Effector memory CD8-positive, alpha-beta T cell (primary cell): Measurements from ENCODE around the gene SNAP47.

ENCODE experiments used
- ATAC-seq: fragments of 150-1000 bp; cut with Tn5 transposase; replicated peaks from 2 replicates; pipeline ENCODE4 v1.10.0; 2021; ENCODE audit warnings: mild to moderate bottlenecking, moderate library complexity
- DNase-seq, 3 experiments: peaks; one replicate each; pipeline ENCODE4 v3.0.0; 2021
- H3K27ac Mint-ChIP-seq, 2 donors: one replicate each; pipeline ENCODE4 v1.8.0; 2022; ENCODE audit warnings: mild to moderate bottlenecking in 2 of 2, mixed read lengths in 2 of 2, moderate library complexity in 2 of 2
- H3K27me3 Mint-ChIP-seq, 2 donors: one replicate each; pipeline ENCODE4 v1.8.0; 2022; ENCODE audit warnings: mixed read lengths in 2 of 2
- H3K36me3 Mint-ChIP-seq: one replicate; pipeline ENCODE4 v1.8.0; 2022; ENCODE audit warnings: mild to moderate bottlenecking, moderate library complexity, mixed read lengths; ENCODE audit not compliant: insufficient read depth
- H3K4me1 Mint-ChIP-seq, 2 donors: one replicate each; pipeline ENCODE4 v1.8.0; 2022; ENCODE audit warnings: low read depth in 2 of 2, mixed read lengths in 2 of 2
- H3K4me3 Mint-ChIP-seq, 2 donors: one replicate each; pipeline ENCODE4 v1.8.0; 2022; ENCODE audit warnings: mild to moderate bottlenecking in 2 of 2, mixed read lengths in 2 of 2, moderate library complexity in 2 of 2
- H3K9me3 Mint-ChIP-seq, 2 donors: one replicate each; pipeline ENCODE4 v1.8.0; 2022; ENCODE audit warnings: mixed read lengths in 2 of 2

Gene SNAP47

GRCh38 chr1:227748496-227749182 lies 13.4 kb downstream of the SNAP47 start:
- Mint-ChIP-seq H3K4me3 (peak overlapping the region; percentile 7 to 42), H3K4me1 (peaks cover 14 to 33% of the 10 kb centered on the region in 2 donors)

DNA sequence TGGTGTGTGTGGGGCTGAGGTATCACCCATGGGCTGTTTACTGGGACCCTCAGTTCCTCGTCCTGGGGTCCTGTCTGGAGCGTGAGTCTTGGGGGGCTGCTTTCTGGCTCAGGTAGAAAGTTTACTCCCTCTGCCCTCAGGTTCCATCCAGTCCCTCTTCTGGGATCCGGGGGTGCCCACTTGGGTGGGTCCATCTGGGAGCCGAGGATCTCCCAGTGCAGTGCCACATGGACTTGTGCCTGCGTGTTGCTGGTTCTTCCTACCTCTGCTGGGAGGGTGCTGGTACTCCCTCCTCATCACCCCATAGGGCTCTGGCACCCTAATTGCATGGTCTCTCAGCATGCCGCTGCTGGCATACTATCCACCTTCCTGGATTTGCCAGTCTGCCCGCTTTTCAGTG lies 14.0 kb downstream of the SNAP47 start:
- H3K27ac Mint-ChIP-seq = peak overlapping the region; percentile 55 to 86
- peaks cover 18 to 28% of the 10 kb centered on the region in 2 donors for H3K4me1 Mint-ChIP-seq
- H3K27me3 Mint-ChIP-seq = no peaks in the 10 kb centered on the region
- DNase-seq = no peak
- no peak for ATAC-seq
- peaks cover 20% of the 10 kb centered on the region for H3K36me3 Mint-ChIP-seq
- H3K9me3 Mint-ChIP-seq = no peaks in the 10 kb centered on the region
- peak overlapping the region in 1 of 2 donors; percentile 7 for H3K4me3 Mint-ChIP-seq

More at GRCh38 chr1:227748496-227749182, 13.4 kb downstream of the SNAP47 start:
- Mint-ChIP-seq H3K36me3 (peaks cover 20% of the 10 kb centered on the region), H3K27me3 (no peaks in the 10 kb centered on the region), H3K27ac (peak overlapping the region; percentile 55 to 86), H3K9me3 (no peaks in the 10 kb centered on the region)
- DNase-seq = no peak
- peak; percentile 93 for ATAC-seq

- H3K4me3 Mint-ChIP-seq = no peak overlapping the region
Observed at GRCh38 chr1:227749916-227750710, 14.9 kb downstream of the SNAP47 start.

DNA sequence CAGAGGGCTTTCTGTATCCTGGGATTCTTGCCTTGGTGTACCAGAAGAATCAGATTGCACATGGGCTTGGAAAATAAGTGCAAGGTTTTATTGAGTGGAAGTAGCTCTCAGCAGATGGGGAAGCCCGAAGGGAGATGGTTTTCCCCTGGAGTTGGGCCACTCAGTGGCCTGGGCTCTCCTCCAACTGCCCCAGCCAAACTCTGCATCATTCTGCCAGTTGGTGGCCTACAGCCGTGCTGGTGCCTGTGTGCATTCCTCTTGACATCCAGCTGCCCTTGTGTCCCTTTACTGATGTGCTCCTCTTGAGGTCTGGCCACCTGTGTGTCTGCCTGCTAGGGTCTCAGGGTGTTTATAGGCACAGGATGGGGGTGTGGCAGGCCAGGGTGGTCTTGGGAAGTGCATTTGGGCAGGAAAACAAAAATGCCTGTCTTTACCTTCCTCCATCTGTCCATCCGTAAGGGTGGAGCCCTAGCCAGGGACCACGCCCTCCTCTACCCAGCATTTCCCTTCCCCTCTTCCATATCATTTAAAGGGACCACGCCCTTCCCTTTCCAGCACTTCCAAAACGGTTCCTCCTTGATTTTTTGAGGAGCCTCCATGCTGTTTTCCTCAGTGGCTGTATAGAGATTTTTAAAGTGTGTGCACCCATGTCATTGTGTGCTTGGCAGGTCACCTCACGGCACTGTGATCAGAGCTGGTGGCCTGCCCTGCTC lies 18.9 kb downstream of the SNAP47 start:
- ATAC-seq (no peak), DNase-seq (no peak)
- Mint-ChIP-seq H3K4me3 (no peak overlapping the region), H3K27me3 (no peaks in the 10 kb centered on the region), H3K4me1 (peaks cover 15 to 18% of the 10 kb centered on the region in 2 donors), H3K36me3 (peaks cover 15% of the 10 kb centered on the region), H3K9me3 (no peaks in the 10 kb centered on the region), H3K27ac (no peak overlapping the region)

More at GRCh38 chr1:227749916-227750710, 14.9 kb downstream of the SNAP47 start:
- H3K27ac Mint-ChIP-seq = peak overlapping the region; percentile 55 to 86
- H3K36me3 Mint-ChIP-seq = peaks cover 22% of the 10 kb centered on the region
- peaks cover 21 to 31% of the 10 kb centered on the region in 2 donors for H3K4me1 Mint-ChIP-seq
- no peak for ATAC-seq
- DNase-seq = no peak
- H3K27me3 Mint-ChIP-seq = no peaks in the 10 kb centered on the region
- no peaks in the 10 kb centered on the region for H3K9me3 Mint-ChIP-seq

DNA sequence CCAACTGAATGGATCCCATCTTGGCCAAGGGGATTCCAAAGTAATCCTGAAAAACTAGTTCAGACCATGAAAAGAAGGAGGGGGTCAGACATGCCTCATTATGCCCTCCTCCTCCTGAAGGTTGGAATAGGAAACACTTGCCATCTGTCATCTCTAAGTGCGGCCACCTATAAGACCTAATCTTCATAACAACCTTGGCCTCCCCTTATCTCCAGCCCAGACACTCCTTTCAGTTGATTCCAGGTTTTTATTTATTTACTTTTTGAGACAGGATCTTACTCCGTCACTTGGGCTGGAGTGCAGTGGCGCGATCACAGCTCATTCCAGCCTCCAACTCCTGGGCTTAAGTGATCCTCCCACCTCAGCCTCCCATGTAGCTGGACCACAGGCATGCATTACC lies 19.7 kb downstream of the SNAP47 start:
- Mint-ChIP-seq H3K36me3 (peaks cover 19% of the 10 kb centered on the region), H3K27ac (no peak overlapping the region), H3K4me1 (peaks cover 10 to 14% of the 10 kb centered on the region in 2 donors), H3K27me3 (no peaks in the 10 kb centered on the region), H3K9me3 (no peaks in the 10 kb centered on the region), H3K4me3 (no peak overlapping the region)
- no peak for DNase-seq
- no peak for ATAC-seq

- Mint-ChIP-seq H3K36me3 (peaks cover 19% of the 10 kb centered on the region), H3K4me1 (peaks cover 17 to 21% of the 10 kb centered on the region in 2 donors), H3K9me3 (no peaks in the 10 kb centered on the region), H3K4me3 (no peak overlapping the region), H3K27ac (no peak overlapping the region), H3K27me3 (no peaks in the 10 kb centered on the region)
- no peak for DNase-seq
- no peak for ATAC-seq
Observed at GRCh38 chr1:227756172-227756959, 21.1 kb downstream of the SNAP47 start.

DNA sequence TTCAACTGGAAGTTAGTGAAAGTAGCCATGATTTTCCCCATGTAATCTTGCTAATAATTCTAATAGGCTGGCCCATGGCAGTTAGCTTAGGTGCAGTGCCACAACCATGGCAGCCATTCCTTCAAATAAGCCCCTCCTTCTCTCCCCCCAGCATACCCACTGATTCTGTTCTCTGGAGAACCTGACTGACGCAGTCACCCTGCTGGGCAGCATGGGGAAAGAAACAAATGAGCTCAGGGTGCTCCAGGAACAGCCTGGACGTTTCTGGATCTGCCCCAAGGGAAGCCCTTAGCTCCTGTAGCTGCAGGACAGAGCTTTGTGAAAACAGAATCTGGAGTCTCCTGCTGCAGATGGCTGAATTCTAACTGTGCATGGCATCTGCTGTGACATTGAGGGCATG lies 22.5 kb downstream of the SNAP47 start:
- H3K9me3 Mint-ChIP-seq = no peaks in the 10 kb centered on the region
- H3K27me3 Mint-ChIP-seq = no peaks in the 10 kb centered on the region
- H3K36me3 Mint-ChIP-seq = peaks cover 21% of the 10 kb centered on the region
- DNase-seq (no peak), ATAC-seq (no peak)
- H3K27ac Mint-ChIP-seq = peak overlapping the region in 1 of 2 donors; percentile 28
- no peak overlapping the region for H3K4me3 Mint-ChIP-seq
- peaks cover 27 to 29% of the 10 kb centered on the region in 2 donors for H3K4me1 Mint-ChIP-seq

DNA sequence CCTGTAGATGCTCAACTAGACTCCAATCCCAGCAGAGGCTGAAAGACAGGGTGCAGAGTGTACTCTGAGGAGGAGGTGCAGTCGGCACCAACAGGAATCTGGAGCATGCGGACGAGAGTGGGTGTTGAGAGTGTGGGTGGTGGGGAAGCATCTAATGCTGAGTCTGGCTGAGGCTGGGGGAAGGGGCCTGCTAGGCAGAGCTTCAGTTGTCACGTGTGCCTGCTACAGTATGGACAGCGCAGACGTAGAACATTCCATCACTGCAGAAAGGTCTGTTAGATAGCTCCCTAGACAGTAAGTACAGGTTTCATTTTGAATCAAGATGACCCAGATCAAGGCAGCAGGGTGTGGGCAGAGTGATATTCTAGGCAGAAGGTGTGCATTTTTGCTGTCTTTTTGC lies 23.1 kb downstream of the SNAP47 start:
- ATAC-seq (no peak), DNase-seq (no peak)
- Mint-ChIP-seq H3K27me3 (no peaks in the 10 kb centered on the region), H3K4me1 (peaks cover 33 to 34% of the 10 kb centered on the region in 2 donors), H3K36me3 (peaks cover 23% of the 10 kb centered on the region), H3K9me3 (no peaks in the 10 kb centered on the region), H3K27ac (no peak overlapping the region), H3K4me3 (no peak overlapping the region)

DNA sequence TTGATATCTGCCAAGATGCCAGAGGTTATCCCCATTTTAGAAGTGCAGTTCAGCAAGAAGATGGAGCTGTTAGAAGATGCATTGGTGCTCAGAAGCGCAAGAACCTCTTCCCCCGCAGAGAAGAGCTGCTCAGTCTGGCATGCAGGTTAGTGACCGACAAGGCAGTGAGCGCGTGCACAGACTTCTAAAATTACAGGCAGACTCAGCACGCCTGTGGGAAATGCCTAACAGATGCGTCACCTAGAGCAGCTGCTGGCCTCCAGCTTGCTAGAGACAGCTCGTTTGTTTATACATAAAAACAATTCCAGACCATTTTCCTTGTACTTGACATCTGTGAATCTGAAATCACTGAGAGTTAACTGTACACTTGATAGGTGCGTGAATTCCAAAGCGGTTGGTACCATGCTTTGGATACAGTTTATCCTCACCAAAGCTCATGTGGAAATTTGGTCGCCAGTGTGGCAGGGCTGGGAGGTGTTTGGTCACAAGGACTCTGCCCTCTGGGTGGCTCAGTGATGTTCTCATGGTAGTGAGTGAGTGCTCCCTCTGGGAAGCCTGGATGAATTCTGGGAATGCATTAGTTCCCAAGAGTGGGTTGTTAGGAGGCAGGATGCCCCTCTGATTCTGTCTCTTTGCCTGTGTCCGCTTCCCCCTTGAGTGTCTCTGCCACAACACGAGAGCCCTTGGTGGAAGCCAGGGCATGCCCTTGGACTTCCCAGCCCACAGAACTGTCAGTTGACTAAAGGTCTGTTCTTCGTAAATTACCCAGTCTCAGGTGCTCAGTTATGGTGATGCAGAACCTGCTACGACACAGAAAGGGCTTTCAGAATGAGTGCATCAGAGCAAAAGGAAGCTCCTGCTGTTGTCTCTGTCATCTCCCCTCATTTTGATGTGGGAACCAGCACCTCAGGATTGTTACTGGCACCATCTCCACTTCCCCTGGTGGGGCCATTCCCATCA lies 24.4 kb downstream of the SNAP47 start:
- DNase-seq = no peak
- Mint-ChIP-seq H3K36me3 (peaks cover 23% of the 10 kb centered on the region), H3K27ac (no peak overlapping the region), H3K4me3 (no peak overlapping the region), H3K4me1 (peaks cover 36 to 41% of the 10 kb centered on the region in 2 donors), H3K27me3 (no peaks in the 10 kb centered on the region), H3K9me3 (no peaks in the 10 kb centered on the region)
- no peak for ATAC-seq

DNA sequence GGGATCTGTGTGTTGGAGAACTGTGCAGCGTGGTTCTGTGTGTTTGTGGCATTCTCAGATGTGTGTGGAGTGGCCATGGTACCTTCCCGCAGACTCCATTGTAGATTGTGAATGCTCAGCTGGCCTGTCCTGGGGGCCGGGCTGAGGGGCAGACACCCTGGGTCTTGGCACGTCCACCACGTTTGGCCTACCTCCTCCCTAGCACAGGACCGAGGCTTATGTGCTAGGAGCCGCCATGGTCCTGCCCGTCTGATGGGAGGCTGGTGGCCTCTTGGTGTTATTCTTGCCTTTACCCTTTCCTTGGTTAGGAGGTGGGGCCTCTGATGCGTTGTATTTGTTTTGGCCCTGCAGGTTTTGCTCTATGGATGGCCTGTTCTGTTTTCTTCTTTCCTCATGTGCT lies 25.1 kb downstream of the SNAP47 start:
- ATAC-seq (no peak), DNase-seq (no peak)
- H3K4me1 Mint-ChIP-seq = peaks cover 44% of the 10 kb centered on the region in 2 donors
- no peaks in the 10 kb centered on the region for H3K9me3 Mint-ChIP-seq
- H3K27ac Mint-ChIP-seq = peak overlapping the region in 1 of 2 donors; percentile 26
- peaks cover 18% of the 10 kb centered on the region for H3K36me3 Mint-ChIP-seq
- H3K4me3 Mint-ChIP-seq = no peak overlapping the region
- no peaks in the 10 kb centered on the region for H3K27me3 Mint-ChIP-seq

- Mint-ChIP-seq H3K4me1 (peaks cover 57% of the 10 kb centered on the region in 2 donors), H3K27me3 (no peaks in the 10 kb centered on the region), H3K9me3 (no peaks in the 10 kb centered on the region), H3K36me3 (peaks cover 25% of the 10 kb centered on the region), H3K27ac (peak overlapping the region; percentile 81 to 86), H3K4me3 (peak overlapping the region; percentile 70 to 73)
- DNase-seq (no peak), ATAC-seq (no peak)
Observed at GRCh38 chr1:227761621-227762230, 26.5 kb downstream of the SNAP47 start.
